Karpas-422 (cell line): ENCODE data around the gene URM1. TPM values are rescaled to one million over a fixed set of nuclear protein-coding genes. Genes with fewer than 3 reads are reported as not detected.

Source experiments
- DNase-seq: peaks from one replicate; pipeline ENCODE4 v3.0.0-alpha.2; 2015
- H2AFZ ChIP-seq: fragments of 200-600 bp; sonication (generic); 2 replicates; pipeline ENCODE4 v1.6.1; 2014; ENCODE audit warnings: antibody characterized with exemption, low read length, mixed read lengths
- H3K27ac ChIP-seq: fragments of 200-600 bp; sonication (generic); 2 replicates; pipeline ENCODE4 v1.5.1; 2014; ENCODE audit warnings: mild to moderate bottlenecking, low read length, moderate library complexity
- H3K27me3 ChIP-seq: fragments of 200-600 bp; sonication (generic); 2 replicates; pipeline ENCODE4 v1.6.1; 2014; ENCODE audit warnings: low read length, mixed read lengths
- H3K36me3 ChIP-seq: fragments of 200-600 bp; sonication (generic); 2 replicates; pipeline ENCODE4 v1.6.1; 2014; ENCODE audit warnings: low read length, mixed read lengths; ENCODE audit not compliant: insufficient read depth
- H3K4me1 ChIP-seq: fragments of 200-600 bp; sonication (generic); 2 replicates; pipeline ENCODE4 v1.6.1; 2014; ENCODE audit warnings: mild to moderate bottlenecking, low read length, mixed read lengths
- H3K4me2 ChIP-seq: fragments of 200-600 bp; sonication (generic); 2 replicates; pipeline ENCODE4 v1.6.1; 2014; ENCODE audit warnings: low read length, low read depth, mild to moderate bottlenecking; ENCODE audit not compliant: poor library complexity, severe bottlenecking
- H3K4me3 ChIP-seq: fragments of 200-600 bp; sonication (generic); 2 replicates; pipeline ENCODE4 v1.5.1; 2014; ENCODE audit warnings: mild to moderate bottlenecking, antibody characterized with exemption, low read length, mixed read lengths
- H3K79me2 ChIP-seq: fragments of 200-600 bp; sonication (generic); 2 replicates; pipeline ENCODE4 v1.6.1; 2014; ENCODE audit warnings: mild to moderate bottlenecking, low read length, mixed read lengths
- H3K9ac ChIP-seq: fragments of 200-600 bp; sonication (generic); 2 replicates; pipeline ENCODE4 v1.6.0; 2014; ENCODE audit warnings: low read length
- H3K9me2 ChIP-seq: fragments of 200-600 bp; sonication (generic), shearing (Covaris generic); replicated peaks from 2 replicates; pipeline ENCODE4 v1.6.0; 2014; ENCODE audit warnings: mild to moderate bottlenecking, low read length, moderate library complexity; ENCODE audit not compliant: insufficient read depth
- H3K9me3 ChIP-seq: fragments of 300-700, 200-600 bp; sonication (generic); 2 replicates; pipeline ENCODE4 v1.6.1; 2014; ENCODE audit warnings: low read length, mixed read lengths
- H4K20me1 ChIP-seq: fragments of 200-600 bp; sonication (generic); 2 replicates; pipeline ENCODE4 v1.6.1; 2014; ENCODE audit warnings: mild to moderate bottlenecking, antibody characterized with exemption, low read length, low read depth; ENCODE audit not compliant: insufficient read depth
- total RNA-seq: library from RNA; depleted of rRNA; stranded (reverse); fragments of >200 nt; shearing (Covaris generic); gene quantifications from 2 replicates; pipeline ENCODE4 v1.2.3, GENCODE V29; 2014; ENCODE audit warnings: low replicate concordance

URM1 gene
- total RNA-seq, 1 experiment from 2014 or later, result 22.7 TPM

- no peak overlapping the region for H3K27ac ChIP-seq
- H3K9me2 ChIP-seq, result no peaks in the 10 kb centered on the region
- peaks cover 8% of the 10 kb centered on the region; the same call in 1 of the 2 replicates for H3K4me1 ChIP-seq
- H3K9ac ChIP-seq, result no peak overlapping the region
- no peak for DNase-seq
- H3K79me2 ChIP-seq, result no peaks in the 10 kb centered on the region
- no peaks in the 10 kb centered on the region for H3K36me3 ChIP-seq
- H3K27me3 ChIP-seq, result no peaks in the 10 kb centered on the region
- no peak overlapping the region for H3K4me3 ChIP-seq
- no peak overlapping the region for H3K4me2 ChIP-seq
- H2AFZ ChIP-seq, result no peak overlapping the region
- no peaks in the 10 kb centered on the region for H4K20me1 ChIP-seq
- no peaks in the 10 kb centered on the region for H3K9me3 ChIP-seq
Measured at GRCh38 chr9:128358861-128359260, 12.3 kb upstream of the URM1 start.

- H3K27ac ChIP-seq, result no peak overlapping the region
- H3K36me3 ChIP-seq, result no peaks in the 10 kb centered on the region
- no peaks in the 10 kb centered on the region for H4K20me1 ChIP-seq
- no peaks in the 10 kb centered on the region for H3K79me2 ChIP-seq
- no peak overlapping the region for H3K4me2 ChIP-seq
- H2AFZ ChIP-seq, result no peak overlapping the region
- peaks cover 19% of the 10 kb centered on the region for H3K4me1 ChIP-seq
- H3K9me2 ChIP-seq, result no peaks in the 10 kb centered on the region
- H3K9me3 ChIP-seq, result no peaks in the 10 kb centered on the region
- H3K4me3 ChIP-seq, result no peak overlapping the region
- H3K9ac ChIP-seq, result no peak overlapping the region
- DNase-seq, result no peak
- H3K27me3 ChIP-seq, result no peaks in the 10 kb centered on the region
Measured at GRCh38 chr9:128360826-128361225, 10.3 kb upstream of the URM1 start.

GRCh38 chr9:128361296-128361985, 9.7 kb upstream of the URM1 start:
- peak overlapping the region; percentile 56 for H3K4me2 ChIP-seq

GRCh38 chr9:128361986-128362646, 9.1 kb upstream of the URM1 start:
- no peaks in the 10 kb centered on the region for H3K9me3 ChIP-seq
- H3K79me2 ChIP-seq, result no peaks in the 10 kb centered on the region
- no peaks in the 10 kb centered on the region for H4K20me1 ChIP-seq
- peaks cover 19% of the 10 kb centered on the region for H3K4me1 ChIP-seq
- no peaks in the 10 kb centered on the region for H3K27me3 ChIP-seq
- H3K9ac ChIP-seq, result peak overlapping the region; percentile 34
- H3K27ac ChIP-seq, result no peak overlapping the region
- H2AFZ ChIP-seq, result peak overlapping the region; percentile 61; the same call in 1 of the 2 replicates
- peak overlapping the region; percentile 52 for H3K4me3 ChIP-seq
- H3K36me3 ChIP-seq, result no peaks in the 10 kb centered on the region
- no peaks in the 10 kb centered on the region for H3K9me2 ChIP-seq
- peak; percentile 85 for DNase-seq
- peak overlapping the region; percentile 56 for H3K4me2 ChIP-seq

More at GRCh38 chr9:128361296-128361985, 9.7 kb upstream of the URM1 start:
- Histone ChIP-seq H3K9me3 (no peaks in the 10 kb centered on the region), H2AFZ (peak overlapping the region; percentile 61; the same call in 1 of the 2 replicates), H3K36me3 (no peaks in the 10 kb centered on the region), H3K79me2 (no peaks in the 10 kb centered on the region), H3K27ac (no peak overlapping the region), H3K4me1 (peaks cover 19% of the 10 kb centered on the region), H3K27me3 (no peaks in the 10 kb centered on the region), H3K4me3 (no peak overlapping the region), H4K20me1 (no peaks in the 10 kb centered on the region), H3K9ac (peak overlapping the region; percentile 34; the same call in 1 of the 2 replicates), H3K9me2 (no peaks in the 10 kb centered on the region)
- no peak for DNase-seq

- no peaks in the 10 kb centered on the region for H4K20me1 ChIP-seq
- H3K36me3 ChIP-seq, result no peaks in the 10 kb centered on the region
- peaks cover 19% of the 10 kb centered on the region for H3K4me1 ChIP-seq
- no peaks in the 10 kb centered on the region for H3K9me2 ChIP-seq
- no peak overlapping the region for H3K4me2 ChIP-seq
- no peak overlapping the region for H3K27ac ChIP-seq
- no peak overlapping the region for H3K9ac ChIP-seq
- no peaks in the 10 kb centered on the region for H3K79me2 ChIP-seq
- DNase-seq, result no peak
- no peaks in the 10 kb centered on the region for H3K27me3 ChIP-seq
- no peak overlapping the region for H2AFZ ChIP-seq
- no peak overlapping the region for H3K4me3 ChIP-seq
- no peaks in the 10 kb centered on the region for H3K9me3 ChIP-seq
Measured at GRCh38 chr9:128362774-128363173, 8.4 kb upstream of the URM1 start.

GRCh38 chr9:128365525-128365924, 5.6 kb upstream of the URM1 start:
- H3K9me2 ChIP-seq, result no peaks in the 10 kb centered on the region
- no peaks in the 10 kb centered on the region for H4K20me1 ChIP-seq
- H3K27me3 ChIP-seq, result no peaks in the 10 kb centered on the region
- no peaks in the 10 kb centered on the region for H3K9me3 ChIP-seq
- H3K79me2 ChIP-seq, result no peaks in the 10 kb centered on the region
- no peak overlapping the region for H3K27ac ChIP-seq
- H3K36me3 ChIP-seq, result no peaks in the 10 kb centered on the region
- H3K4me1 ChIP-seq, result peaks cover 24% of the 10 kb centered on the region
- peak overlapping the region; percentile 52 for H3K4me2 ChIP-seq
- peak overlapping the region; percentile 51 for H3K9ac ChIP-seq
- no peak overlapping the region for H2AFZ ChIP-seq
- no peak for DNase-seq
- H3K4me3 ChIP-seq, result peak overlapping the region; percentile 10; the same call in 1 of the 2 replicates

- H3K9me3 ChIP-seq, result no peaks in the 10 kb centered on the region
- no peak overlapping the region for H2AFZ ChIP-seq
- no peak for DNase-seq
- no peaks in the 10 kb centered on the region for H4K20me1 ChIP-seq
- peaks cover 9% of the 10 kb centered on the region; the same call in 1 of the 2 replicates for H3K36me3 ChIP-seq
- H3K79me2 ChIP-seq, result peaks cover 29% of the 10 kb centered on the region
- H3K9me2 ChIP-seq, result no peaks in the 10 kb centered on the region
- no peaks in the 10 kb centered on the region for H3K27me3 ChIP-seq
- H3K4me2 ChIP-seq, result no peak overlapping the region
- peaks cover 25% of the 10 kb centered on the region for H3K4me1 ChIP-seq
- no peak overlapping the region for H3K4me3 ChIP-seq
- no peak overlapping the region for H3K9ac ChIP-seq
- H3K27ac ChIP-seq, result no peak overlapping the region
Measured at GRCh38 chr9:128369024-128369706, 2.0 kb upstream of the URM1 start.

- H4K20me1 ChIP-seq, result peaks cover 3% of the 10 kb centered on the region; the same call in 1 of the 2 replicates
- peak overlapping the region; percentile 25 for H2AFZ ChIP-seq
- no peaks in the 10 kb centered on the region for H3K9me2 ChIP-seq
- 0 out of 2 replicates have a peak overlapping the region, but pooled peaks have one; percentile 1 for H3K27ac ChIP-seq
- H3K9me3 ChIP-seq, result no peaks in the 10 kb centered on the region
- H3K4me3 ChIP-seq, result peak overlapping the region; percentile 75
- peak overlapping the region; percentile 78 for H3K9ac ChIP-seq
- H3K4me2 ChIP-seq, result peak overlapping the region; percentile 87
- H3K36me3 ChIP-seq, result peaks cover 9% of the 10 kb centered on the region; the same call in 1 of the 2 replicates
- peaks cover 41% of the 10 kb centered on the region for H3K79me2 ChIP-seq
- peaks cover 16% of the 10 kb centered on the region for H3K4me1 ChIP-seq
- no peaks in the 10 kb centered on the region for H3K27me3 ChIP-seq
- no peak for DNase-seq
Measured at GRCh38 chr9:128370367-128370751, 815 bp upstream of the URM1 start.
